MCF 10A (cell line): Measurements from ENCODE around the gene SEC24C. TPM values are rescaled to one million over a fixed set of nuclear protein-coding genes. Genes with fewer than 3 reads are reported as not detected.
A peak's percentile ranks its signal among the peaks of the same experiment; 100 is the strongest.
"Not testable (repeated sequence)": the region's sequence is repeated elsewhere in the genome, so short reads cannot be mapped to it uniquely, and the experiment has no call there.

Source experiments
- BruUV-seq: library from RNA; stranded (reverse); fragments of 400-500 nt; replicated peaks from 2 replicates; lab custom pipeline; 2021; lab: Mats Ljungman, UMichigan
- CTCF ChIA-PET: fragments of 300-600 bp; sonication (Branson Sonifier 250); formaldehyde crosslinking; extraction: SDS; loops from one replicate; lab custom pipeline; 2021; ENCODE audit warnings: antibody characterized with exemption, inconsistent platforms; lab: Yijun Ruan, JAX
- POLR2A ChIA-PET: fragments of 300-600, 350-650 bp; sonication (Branson Sonifier 250); formaldehyde crosslinking; extraction: SDS; loops from one replicate; lab custom pipeline; 2020; ENCODE audit warnings: antibody characterized with exemption, inconsistent platforms; lab: Yijun Ruan, JAX
- DNase-seq: peaks from one replicate; pipeline ENCODE4 v3.0.0-alpha.2; 2018; ENCODE audit not compliant: unreplicated experiment
- H3K27ac Mint-ChIP-seq: one replicate; pipeline ENCODE4 v1.8.0; 2022; ENCODE audit warnings: mild to moderate bottlenecking, low read depth, mixed read lengths; ENCODE audit not compliant: unreplicated experiment
- H3K27me3 Mint-ChIP-seq: one replicate; pipeline ENCODE4 v1.8.0; 2022; ENCODE audit warnings: mixed read lengths; ENCODE audit not compliant: insufficient read depth, unreplicated experiment
- H3K36me3 Mint-ChIP-seq: one replicate; pipeline ENCODE4 v1.8.0; 2022; ENCODE audit warnings: mild to moderate bottlenecking, moderate library complexity, mixed read lengths; ENCODE audit not compliant: insufficient read depth, unreplicated experiment
- H3K4me1 Mint-ChIP-seq: one replicate; pipeline ENCODE4 v1.8.0; 2022; ENCODE audit warnings: mixed read lengths; ENCODE audit not compliant: insufficient read depth, unreplicated experiment
- H3K4me3 Mint-ChIP-seq: one replicate; pipeline ENCODE4 v1.8.0; 2022; ENCODE audit warnings: mild to moderate bottlenecking, moderate library complexity, mixed read lengths; ENCODE audit not compliant: unreplicated experiment
- H3K9me3 Mint-ChIP-seq: one replicate; pipeline ENCODE4 v1.8.0; 2022; ENCODE audit warnings: mixed read lengths; ENCODE audit not compliant: unreplicated experiment
- intact Hi-C: fragments of 100-400 bp; cut with micrococcal nuclease; formaldehyde crosslinking; loops from 2 replicates; pipeline ENCODE4 v1.14.1; 2022
- total RNA-seq: library from RNA; stranded (reverse); gene quantifications from 2 replicates; pipeline ENCODE4 v1.2.3, GENCODE V29; 2022
- TF ChIP-seq, protein P1 (sequence below): fragments of 200-600 bp; IDR thresholded peaks from one replicate; pipeline ENCODE4 v1.8.0; 2022; ENCODE audit warnings: antibody characterized with exemption, mild to moderate bottlenecking; ENCODE audit not compliant: unreplicated experiment

SEC24C gene
- total RNA-seq, 1 experiment from 2014 or later, result 78.0 TPM

DNA sequence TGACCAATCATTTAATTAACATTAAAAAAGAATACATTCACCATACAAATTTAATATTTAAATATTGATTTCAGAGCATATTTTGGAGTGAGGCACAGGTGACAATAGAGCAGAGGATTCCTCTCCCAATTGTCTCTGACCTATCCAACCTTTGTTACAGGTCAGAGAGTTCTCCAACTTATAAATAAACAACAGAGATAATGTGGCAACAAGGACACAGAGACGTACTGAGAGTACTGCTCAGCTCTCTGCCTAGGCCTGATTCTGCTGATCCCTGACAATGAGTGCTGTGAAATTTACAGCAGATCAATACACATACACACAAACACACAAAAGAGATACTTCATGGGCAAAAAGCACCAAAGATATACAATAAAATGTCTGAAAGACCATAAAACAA, 27.9 kb upstream of the SEC24C start:
- H3K9me3 Mint-ChIP-seq, result no peaks in the 10 kb centered on the region
- CTCF ChIA-PET, result interaction anchor here (1.0 kb wide), 1 partner anchor 164 kb away, joined by 3 read pairs; no protein-coding TSS in a partner anchor
- no peak for DNase-seq
- H3K4me1 Mint-ChIP-seq, result no peaks in the 10 kb centered on the region
- H3K4me3 Mint-ChIP-seq, result no peak overlapping the region
- BruUV-seq, result no TSS peak
- POLR2A ChIA-PET, result interaction anchor here (0.6 to 1.7 kb wide), 2 partner anchors 14 to 1148 kb away, joined by 3 to 10 read pairs; no protein-coding TSS in a partner anchor
- TF ChIP-seq, protein P1, sequence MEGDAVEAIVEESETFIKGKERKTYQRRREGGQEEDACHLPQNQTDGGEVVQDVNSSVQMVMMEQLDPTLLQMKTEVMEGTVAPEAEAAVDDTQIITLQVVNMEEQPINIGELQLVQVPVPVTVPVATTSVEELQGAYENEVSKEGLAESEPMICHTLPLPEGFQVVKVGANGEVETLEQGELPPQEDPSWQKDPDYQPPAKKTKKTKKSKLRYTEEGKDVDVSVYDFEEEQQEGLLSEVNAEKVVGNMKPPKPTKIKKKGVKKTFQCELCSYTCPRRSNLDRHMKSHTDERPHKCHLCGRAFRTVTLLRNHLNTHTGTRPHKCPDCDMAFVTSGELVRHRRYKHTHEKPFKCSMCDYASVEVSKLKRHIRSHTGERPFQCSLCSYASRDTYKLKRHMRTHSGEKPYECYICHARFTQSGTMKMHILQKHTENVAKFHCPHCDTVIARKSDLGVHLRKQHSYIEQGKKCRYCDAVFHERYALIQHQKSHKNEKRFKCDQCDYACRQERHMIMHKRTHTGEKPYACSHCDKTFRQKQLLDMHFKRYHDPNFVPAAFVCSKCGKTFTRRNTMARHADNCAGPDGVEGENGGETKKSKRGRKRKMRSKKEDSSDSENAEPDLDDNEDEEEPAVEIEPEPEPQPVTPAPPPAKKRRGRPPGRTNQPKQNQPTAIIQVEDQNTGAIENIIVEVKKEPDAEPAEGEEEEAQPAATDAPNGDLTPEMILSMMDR, result no peak
- intact Hi-C loops, result no loop called here
- no peaks in the 10 kb centered on the region for H3K27me3 Mint-ChIP-seq
- H3K36me3 Mint-ChIP-seq, result peaks cover 84% of the 10 kb centered on the region
- H3K27ac Mint-ChIP-seq, result no peak overlapping the region

DNA sequence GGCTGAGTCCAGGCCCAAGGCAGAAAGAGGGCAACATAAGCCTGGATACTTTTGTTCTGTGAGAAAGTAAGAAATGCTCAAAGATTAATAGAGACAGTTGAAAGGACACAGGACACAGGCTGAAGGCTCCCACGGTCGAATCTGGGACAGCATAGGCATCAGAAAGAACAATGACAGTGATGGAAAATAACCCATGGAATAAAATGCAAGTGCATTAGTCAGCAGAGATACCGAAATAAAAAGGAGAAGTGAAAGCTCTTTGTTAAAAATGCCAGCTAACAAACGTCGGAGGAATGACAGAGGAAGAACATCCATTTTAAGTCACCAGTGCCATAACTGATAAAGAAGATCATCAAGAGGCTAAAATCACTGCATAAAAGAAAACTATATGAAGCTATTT, 26.6 kb upstream of the SEC24C start:
- Mint-ChIP-seq H3K4me1 (no peaks in the 10 kb centered on the region), H3K9me3 (no peaks in the 10 kb centered on the region), H3K36me3 (peaks cover 77% of the 10 kb centered on the region), H3K4me3 (no peak overlapping the region), H3K27me3 (no peaks in the 10 kb centered on the region), H3K27ac (no peak overlapping the region)
- TF ChIP-seq, protein P1, result no peak
- ChIA-PET POLR2A (interaction anchor here (0.8 to 1.7 kb wide), 2 partner anchors 13 to 26 kb away, joined by 3 to 10 read pairs; partner anchors contain the start of gene SEC24C), CTCF (interaction anchor here (0.7 kb wide), 1 partner anchor 2000 kb away, joined by 3 read pairs; no protein-coding TSS in a partner anchor)
- BruUV-seq, result no TSS peak
- intact Hi-C loops, result no loop called here
- DNase-seq, result no peak

DNA sequence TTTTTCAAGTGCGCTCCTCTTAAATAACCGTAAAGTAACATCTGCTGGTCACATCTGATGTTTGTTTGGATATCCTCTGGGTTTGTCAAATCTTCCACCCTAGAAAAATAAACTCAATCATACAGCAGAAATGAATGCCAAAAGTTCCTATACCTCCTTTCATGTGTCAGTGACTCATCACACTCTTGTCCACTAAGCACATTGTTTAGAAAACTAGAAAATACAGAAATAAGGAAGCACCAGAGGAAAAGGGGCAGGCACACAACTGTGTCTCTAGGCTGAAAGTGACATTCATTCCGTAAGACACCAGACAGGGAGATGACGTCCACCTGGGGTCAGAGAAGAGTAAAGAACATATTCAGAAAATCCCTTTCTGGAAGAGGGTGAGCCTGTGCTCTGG, 23.6 kb upstream of the SEC24C start:
- H3K4me1 Mint-ChIP-seq, BruUV-seq, POLR2A ChIA-PET, H3K27me3 Mint-ChIP-seq, H3K9me3 Mint-ChIP-seq, H3K4me3 Mint-ChIP-seq, DNase-seq, intact Hi-C loops: not testable (repeated sequence)
- Mint-ChIP-seq H3K36me3 (peaks cover 71% of the 10 kb centered on the region), H3K27ac (peak overlapping the region; percentile 16)
- CTCF ChIA-PET, result interaction anchor here (1.1 kb wide), 1 partner anchor 191 kb away, joined by 3 read pairs; no protein-coding TSS in a partner anchor

DNA sequence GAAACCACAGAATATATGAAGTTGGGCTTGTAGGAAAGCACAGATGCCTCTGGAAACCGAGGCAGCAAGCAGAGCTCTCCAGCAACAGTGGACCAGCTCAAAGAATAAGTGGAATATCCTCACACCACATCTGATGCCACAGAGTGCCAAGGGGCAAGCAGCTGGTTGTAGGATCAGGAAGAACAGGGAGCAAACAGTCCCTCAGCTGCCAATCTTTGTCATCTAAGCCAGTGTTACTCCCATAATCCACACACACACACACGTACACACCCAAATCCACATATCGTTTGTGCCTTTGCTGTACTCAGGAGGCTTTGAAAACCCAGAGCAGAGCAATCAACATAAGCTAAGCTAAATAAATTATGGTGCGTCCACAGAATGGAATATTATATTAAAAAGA, 20.7 kb upstream of the SEC24C start:
- Mint-ChIP-seq H3K9me3 (no peaks in the 10 kb centered on the region), H3K36me3 (peaks cover 66% of the 10 kb centered on the region), H3K4me3 (no peak overlapping the region), H3K4me1 (no peaks in the 10 kb centered on the region), H3K27ac (no peak overlapping the region), H3K27me3 (no peaks in the 10 kb centered on the region)
- BruUV-seq, result no TSS peak
- ChIA-PET POLR2A (no interaction called here), CTCF (no interaction called here)
- DNase-seq, result no peak
- intact Hi-C loops, result no loop called here
- TF ChIP-seq, protein P1, result no peak

DNA sequence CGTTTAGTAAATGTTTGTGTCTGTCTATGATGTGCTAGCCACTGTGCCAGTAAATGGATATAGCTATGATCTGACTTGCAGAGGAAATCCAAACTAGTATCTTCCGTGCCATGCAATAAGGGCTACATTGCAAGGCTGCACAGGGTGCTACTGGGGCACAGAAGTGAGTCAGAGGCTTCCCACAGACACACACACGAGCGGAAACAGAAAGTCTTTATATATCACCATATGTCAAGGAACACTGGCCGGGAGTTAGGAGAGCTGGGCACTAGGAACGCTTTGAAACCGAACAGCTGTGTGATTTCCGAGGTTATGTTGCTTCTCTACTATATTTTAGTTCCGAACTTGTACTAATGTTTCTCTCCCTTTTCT, 14.4 kb upstream of the SEC24C start:
- not testable (repeated sequence) for H3K27me3 Mint-ChIP-seq, H3K4me1 Mint-ChIP-seq, H3K9me3 Mint-ChIP-seq
- Mint-ChIP-seq H3K36me3 (peaks cover 37% of the 10 kb centered on the region), H3K27ac (peak overlapping the region; percentile 97), H3K4me3 (peak overlapping the region; percentile 99)
- DNase-seq, result peak; percentile 37
- TSS peak; percentile 75 for BruUV-seq
- ChIA-PET POLR2A (interaction anchor here (0.6 to 7.1 kb wide), 17 partner anchors 10 to 1192 kb away, joined by 3 to 195 read pairs (median 6); partner anchors contain the start of genes CHCHD1, DNAJC9, PPP3CB and SEC24C), CTCF (interaction anchor here (0.6 to 1.2 kb wide), 2 partner anchors 9 to 107 kb away, joined by 3 read pairs; no protein-coding TSS in a partner anchor)
- intact Hi-C loops, result loop anchor here (5.0 kb wide), 1 partner anchor 43 kb away; a partner anchor contains a TSS
